Testis (tissue), 3 donors: Measurements from ENCODE around the gene PLLP. TPM values are rescaled to one million over a fixed set of nuclear protein-coding genes. Genes with fewer than 3 reads are reported as not detected.

ENCODE experiments used
- DNase-seq: peaks from one replicate; pipeline ENCODE4 v3.0.0-alpha.2; 2019
- H3K27ac ChIP-seq, 2 donors: fragments of 200-600 bp; sonication (generic); one replicate each; pipeline ENCODE4 v1.5.1; 2019
- H3K27me3 ChIP-seq: fragments of 200-600 bp; sonication (generic); one replicate; pipeline ENCODE4 v1.5.1; 2019
- H3K36me3 ChIP-seq: fragments of 200-600 bp; sonication (generic); one replicate; pipeline ENCODE4 v1.5.1; 2017; ENCODE audit warnings: low read depth; ENCODE audit errors: missing control alignments
- H3K4me1 ChIP-seq: fragments of 200-600 bp; sonication (generic); one replicate; pipeline ENCODE4 v1.5.1; 2019
- H3K4me3 ChIP-seq, 2 donors: fragments of 200-600 bp; sonication (generic); one replicate each; pipeline ENCODE4 v1.5.1; 2017 to 2019
- H3K9me3 ChIP-seq: fragments of 200-600 bp; sonication (generic); one replicate; pipeline ENCODE4 v1.5.1; 2017
- CTCF ChIP-seq, 3 experiments: fragments of 450-650 bp in 2 of 3; fragments of 200-600 bp in 1 of 3; sonication (generic) in 1 of 3; IDR thresholded peaks; one replicate each; pipeline ENCODE4 v1.5.1; 2016 to 2019; ENCODE audit warnings: antibody characterized with exemption in 3 of 3, mild to moderate bottlenecking in 2 of 3, moderate library complexity in 1 of 3
- POLR2A ChIP-seq: fragments of 450-650 bp; IDR thresholded peaks from one replicate; pipeline ENCODE4 v1.6.1; 2017; ENCODE audit warnings: antibody characterized with exemption, mild to moderate bottlenecking, moderate library complexity
- WGBS, 2 donors: methylation state at CpG; one replicate each; pipeline ENCODE4 v1.1.5; 2018; 5-methylcytosine and 5-hydroxymethylcytosine counted together
- intact Hi-C: fragments of 100-400 bp; cut with DNase I; formaldehyde crosslinking; loops from one replicate; pipeline ENCODE4 v1.15.1; 2023; ENCODE audit warnings: low total_unique reads
- polyA plus RNA-seq: library from polyadenylated mRNA; stranded (reverse); fragments of 350-450 nt; fragmentation: Illumina TruSeq; extraction: RNeasy Lipid Tissue Mini Kit (QIAGEN cat#74804); gene quantifications from one replicate; pipeline ENCODE4 v1.2.3, GENCODE V29; 2014; ENCODE audit warnings: low read depth, low replicate concordance; ENCODE audit not compliant: insufficient read depth
- total RNA-seq, 2 donors: library from RNA; depleted of rRNA; stranded (reverse); fragments of >200 nt; gene quantifications; one replicate each; pipeline ENCODE4 v1.2.3, GENCODE V29; 2016

The PLLP gene
- total and polyA plus RNA-seq, 3 donors from 2014 or later = 15.0 to 39.4 (median 36.1) TPM

- DNase-seq = no peak
- WGBS, 2 donors = 42 to 45% methylated on average over 12 to 24 of the region's 24 CpGs
- TF ChIP-seq CTCF (IDR thresholded peaks at IDR 0.05) = no peak
- Histone ChIP-seq H3K9me3 (no peaks in the 10 kb centered on the region), H3K4me3 (peak overlapping the region; percentile 52 to 63), H3K4me1 (no peaks in the 10 kb centered on the region), H3K36me3 (no peaks in the 10 kb centered on the region), H3K27me3 (no peaks in the 10 kb centered on the region), H3K27ac (no peak overlapping the region)
- intact Hi-C loops = no loop called here
Observed at GRCh38 chr16:57283214-57283958, 1.1 kb downstream of the PLLP start.

- Histone ChIP-seq H3K4me1 (no peaks in the 10 kb centered on the region), H3K27ac (no peak overlapping the region)
- DNase-seq = no peak
Observed at GRCh38 chr16:57282510-57283213, 1.8 kb downstream of the PLLP start.

GRCh38 chr16:57281791-57282190 is 2.7 kb downstream of the PLLP start:
- no peak overlapping the region for H3K4me3 ChIP-seq
- H3K27ac ChIP-seq = no peak overlapping the region
- H3K4me1 ChIP-seq = no peaks in the 10 kb centered on the region
- no peak for DNase-seq
- TF ChIP-seq POLR2A (no peak), CTCF (IDR thresholded peaks at IDR 0.05) (no peak)
- no peaks in the 10 kb centered on the region for H3K36me3 ChIP-seq
- 86 to 91% methylated on average over 3 of the region's 3 CpGs for WGBS, 2 donors
- intact Hi-C loops = no loop called here
- H3K9me3 ChIP-seq = no peaks in the 10 kb centered on the region
- H3K27me3 ChIP-seq = no peaks in the 10 kb centered on the region

More at GRCh38 chr16:57282510-57283213, 1.8 kb downstream of the PLLP start:
- Histone ChIP-seq H3K27me3 (no peaks in the 10 kb centered on the region), H3K9me3 (no peaks in the 10 kb centered on the region), H3K4me3 (no peak overlapping the region), H3K36me3 (no peaks in the 10 kb centered on the region)
- intact Hi-C loops = no loop called here
- TF ChIP-seq CTCF (IDR thresholded peaks at IDR 0.05) = no peak
- no peak for TF ChIP-seq POLR2A
- 34 to 47% methylated on average over 8 of the region's 8 CpGs for WGBS, 2 donors

GRCh38 chr16:57279780-57280638 is 4.5 kb downstream of the PLLP start:
- H3K36me3 ChIP-seq = no peaks in the 10 kb centered on the region
- WGBS, 2 donors = 56 to 65% methylated on average over 7 of the region's 7 CpGs
- intact Hi-C loops = no loop called here

More at GRCh38 chr16:57279780-57280638, 4.5 kb downstream of the PLLP start:
- Histone ChIP-seq H3K4me1 (peaks cover 4% of the 10 kb centered on the region), H3K9me3 (no peaks in the 10 kb centered on the region), H3K4me3 (no peak overlapping the region), H3K27me3 (no peaks in the 10 kb centered on the region), H3K27ac (no peak overlapping the region)
- no peak for TF ChIP-seq CTCF (IDR thresholded peaks at IDR 0.05)
- DNase-seq = no peak
